ENCODE measurements around the gene FAM210B.

The FAM210B gene, protein sequence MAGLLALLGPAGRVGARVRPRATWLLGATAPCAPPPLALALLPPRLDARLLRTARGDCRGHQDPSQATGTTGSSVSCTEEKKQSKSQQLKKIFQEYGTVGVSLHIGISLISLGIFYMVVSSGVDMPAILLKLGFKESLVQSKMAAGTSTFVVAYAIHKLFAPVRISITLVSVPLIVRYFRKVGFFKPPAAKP

DNA sequence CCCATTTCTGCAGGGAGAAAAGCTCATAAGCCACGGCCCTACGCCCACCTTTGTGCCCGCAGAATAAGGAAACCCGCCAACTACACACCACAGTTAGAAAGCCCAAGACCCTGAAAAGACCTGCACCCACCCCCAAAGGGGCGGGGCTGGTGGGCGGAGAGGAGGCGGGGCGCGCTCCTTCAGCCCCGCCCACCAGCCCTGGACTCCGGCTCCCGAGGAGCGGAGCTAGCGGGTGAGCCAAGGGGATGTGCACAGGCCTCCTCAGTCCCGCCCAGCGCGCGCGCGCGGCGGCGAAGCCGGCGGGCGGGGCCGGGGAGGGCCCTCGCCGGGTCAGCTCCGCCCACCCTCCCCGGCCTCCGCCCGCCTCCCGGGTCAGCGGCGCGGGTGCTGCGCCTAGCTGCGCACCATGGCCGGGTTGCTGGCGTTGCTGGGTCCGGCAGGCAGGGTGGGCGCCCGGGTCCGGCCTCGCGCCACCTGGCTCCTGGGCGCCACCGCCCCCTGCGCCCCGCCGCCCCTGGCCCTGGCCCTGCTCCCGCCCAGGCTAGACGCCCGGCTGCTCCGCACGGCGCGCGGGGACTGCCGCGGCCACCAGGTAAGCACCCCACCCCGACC is at the start of gene FAM210B:
FAM210B (plus strand) TSS at position 375 of the 612 bp plus-strand sequence; CDS start at position 407, 32 bp downstream.
- peak; percentile 62 for DNase-seq (ENCODE audit: low read depth)
- TF ChIP-seq, protein P1, sequence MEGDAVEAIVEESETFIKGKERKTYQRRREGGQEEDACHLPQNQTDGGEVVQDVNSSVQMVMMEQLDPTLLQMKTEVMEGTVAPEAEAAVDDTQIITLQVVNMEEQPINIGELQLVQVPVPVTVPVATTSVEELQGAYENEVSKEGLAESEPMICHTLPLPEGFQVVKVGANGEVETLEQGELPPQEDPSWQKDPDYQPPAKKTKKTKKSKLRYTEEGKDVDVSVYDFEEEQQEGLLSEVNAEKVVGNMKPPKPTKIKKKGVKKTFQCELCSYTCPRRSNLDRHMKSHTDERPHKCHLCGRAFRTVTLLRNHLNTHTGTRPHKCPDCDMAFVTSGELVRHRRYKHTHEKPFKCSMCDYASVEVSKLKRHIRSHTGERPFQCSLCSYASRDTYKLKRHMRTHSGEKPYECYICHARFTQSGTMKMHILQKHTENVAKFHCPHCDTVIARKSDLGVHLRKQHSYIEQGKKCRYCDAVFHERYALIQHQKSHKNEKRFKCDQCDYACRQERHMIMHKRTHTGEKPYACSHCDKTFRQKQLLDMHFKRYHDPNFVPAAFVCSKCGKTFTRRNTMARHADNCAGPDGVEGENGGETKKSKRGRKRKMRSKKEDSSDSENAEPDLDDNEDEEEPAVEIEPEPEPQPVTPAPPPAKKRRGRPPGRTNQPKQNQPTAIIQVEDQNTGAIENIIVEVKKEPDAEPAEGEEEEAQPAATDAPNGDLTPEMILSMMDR (IDR thresholded peaks at IDR 0.05; ENCODE audit: control insufficient read depth, extremely low read depth, insufficient read depth) = no peak
- peak within 1 kb of the TSS; percentile 92 for H3K4me3 ChIP-seq (ENCODE audit: low read depth, low read length)

DNA sequence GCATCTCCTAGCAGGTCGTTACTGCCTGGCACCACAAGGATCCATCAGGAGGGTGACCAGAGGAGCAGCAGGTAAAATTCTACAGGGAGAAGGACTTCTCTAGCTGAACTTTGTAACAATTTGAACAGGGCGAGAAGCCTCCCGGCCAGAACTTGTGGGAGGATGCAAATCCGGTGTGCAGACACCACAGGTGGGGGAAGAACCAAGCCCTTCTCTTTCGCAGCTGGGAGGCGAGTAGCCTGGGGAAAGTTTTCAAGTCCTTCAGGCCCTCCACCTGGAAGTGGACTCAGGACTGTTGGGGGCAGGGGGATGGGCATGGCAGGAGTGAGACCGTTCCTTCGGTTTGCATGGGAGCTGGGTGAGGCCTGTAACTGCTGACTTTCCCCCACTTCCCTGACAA is 42.7 kb upstream of the FAM210B start:
- H3K4me3 ChIP-seq (ENCODE audit: low read depth, low read length) = no peak overlapping the region
- TF ChIP-seq, protein P1 (IDR thresholded peaks at IDR 0.05; ENCODE audit: control insufficient read depth, extremely low read depth, insufficient read depth) = no peak
- no peak for DNase-seq (ENCODE audit: low read depth)

DNA sequence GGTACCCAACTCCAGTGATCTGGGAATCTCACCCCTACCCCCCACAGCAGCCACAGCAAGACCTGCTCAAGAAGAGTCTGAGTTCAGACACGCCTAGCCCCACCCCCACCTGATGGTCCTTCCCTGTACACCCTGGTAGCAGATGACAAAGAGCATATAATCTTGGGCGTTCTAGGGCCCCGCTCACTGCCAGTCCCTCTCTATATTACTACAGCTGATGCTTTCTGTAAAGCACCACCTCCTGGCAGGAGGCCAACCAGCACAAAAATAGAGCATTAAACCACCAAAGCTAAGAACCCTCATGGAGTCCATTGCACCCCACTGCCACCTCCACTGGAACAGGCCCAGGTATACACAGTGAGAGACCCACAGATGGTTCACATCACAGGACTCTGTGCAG is 42.3 kb upstream of the FAM210B start:
- TF ChIP-seq, protein P1 (IDR thresholded peaks at IDR 0.05; ENCODE audit: control insufficient read depth, extremely low read depth, insufficient read depth) = no peak
- H3K4me3 ChIP-seq (ENCODE audit: low read depth, low read length) = no peak overlapping the region
- DNase-seq (ENCODE audit: low read depth) = no peak

DNA sequence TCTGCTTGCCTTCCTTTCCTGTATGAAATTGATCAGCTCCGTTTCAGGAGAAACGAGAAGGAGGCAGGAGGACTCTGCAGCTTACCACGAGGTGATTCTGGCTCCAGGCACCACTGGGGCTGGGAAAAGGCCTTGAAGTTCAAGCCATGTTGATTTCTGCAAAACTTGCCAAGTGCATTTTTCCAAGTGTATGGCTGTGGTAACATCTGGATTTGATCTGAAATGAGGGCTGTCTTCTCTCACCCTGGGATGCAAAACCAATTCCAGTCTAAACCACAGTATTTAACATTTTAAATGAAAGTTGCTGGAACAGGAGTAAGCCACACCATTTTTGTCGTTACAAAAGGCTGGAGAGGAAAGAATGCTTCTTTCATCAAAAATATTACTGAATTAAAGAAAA is 36.1 kb upstream of the FAM210B start:
- DNase-seq (ENCODE audit: low read depth) = no peak
- TF ChIP-seq, protein P1 (IDR thresholded peaks at IDR 0.05; ENCODE audit: control insufficient read depth, extremely low read depth, insufficient read depth) = no peak
- no peak overlapping the region for H3K4me3 ChIP-seq (ENCODE audit: low read depth, low read length)

DNA sequence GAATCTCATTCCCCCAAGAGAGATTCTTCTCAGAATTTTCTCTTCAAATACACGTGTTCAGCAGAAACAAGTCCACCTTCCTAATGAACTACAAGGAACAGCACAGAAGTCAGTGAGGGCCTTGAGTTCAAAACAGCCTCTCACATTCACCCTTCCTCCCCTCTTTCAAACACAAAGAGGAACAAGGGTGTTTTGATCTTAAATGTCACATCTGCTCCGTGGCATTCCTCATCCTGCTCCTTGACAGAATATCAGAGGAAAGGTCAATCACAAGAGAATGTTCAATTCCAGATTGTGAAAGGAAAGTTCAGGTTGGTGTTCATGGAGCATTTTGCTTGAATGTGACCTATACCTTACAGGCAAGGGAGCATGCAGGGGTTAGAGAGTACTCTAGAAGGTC is 35.6 kb upstream of the FAM210B start:
- no peak for DNase-seq (ENCODE audit: low read depth)
- no peak overlapping the region for H3K4me3 ChIP-seq (ENCODE audit: low read depth, low read length)
- TF ChIP-seq, protein P1 (IDR thresholded peaks at IDR 0.05; ENCODE audit: control insufficient read depth, extremely low read depth, insufficient read depth) = no peak

DNA sequence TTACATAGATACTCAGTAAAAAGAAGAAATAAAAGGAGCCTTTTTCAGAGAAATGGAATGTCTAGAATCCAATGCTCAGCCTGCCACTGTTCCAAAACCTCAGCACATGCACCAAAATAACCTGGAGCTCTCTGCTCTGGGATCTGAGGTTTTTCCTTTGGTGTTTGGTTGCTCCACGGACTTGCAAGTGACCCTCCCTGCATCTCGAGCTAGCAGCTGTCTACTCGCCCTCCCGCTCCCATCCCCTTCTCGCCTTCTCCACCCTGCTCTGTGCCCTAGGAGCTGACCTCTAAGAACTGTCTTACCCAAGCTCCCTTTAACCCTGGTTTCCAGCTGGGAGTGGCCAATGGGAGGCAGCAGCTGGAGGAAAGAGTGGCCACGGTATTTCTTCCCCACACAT is 35.1 kb upstream of the FAM210B start:
- TF ChIP-seq, protein P1 (IDR thresholded peaks at IDR 0.05; ENCODE audit: control insufficient read depth, extremely low read depth, insufficient read depth) = no peak
- DNase-seq (ENCODE audit: low read depth) = no peak
- no peak overlapping the region for H3K4me3 ChIP-seq (ENCODE audit: low read depth, low read length)

DNA sequence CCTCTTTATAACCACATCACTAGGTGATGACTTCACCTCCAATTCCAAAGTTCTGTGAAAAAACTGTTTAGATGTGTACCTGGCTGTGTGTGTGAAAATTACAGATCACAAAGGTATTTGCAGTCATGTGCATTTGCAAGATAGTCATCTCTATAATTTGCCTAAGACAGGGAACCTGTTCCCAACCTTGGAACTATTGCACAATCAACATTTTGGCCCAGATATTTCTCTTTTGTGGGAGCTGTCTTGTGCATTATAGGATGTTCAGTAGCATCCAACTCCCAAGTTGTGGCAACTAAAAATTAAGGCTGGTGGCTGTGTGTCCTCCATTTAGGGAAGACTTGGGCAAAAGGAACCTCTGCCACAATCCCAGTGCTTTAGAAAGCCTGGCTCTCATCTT is 34.0 kb upstream of the FAM210B start:
- TF ChIP-seq, protein P1 (IDR thresholded peaks at IDR 0.05; ENCODE audit: control insufficient read depth, extremely low read depth, insufficient read depth) = no peak
- H3K4me3 ChIP-seq (ENCODE audit: low read depth, low read length) = no peak overlapping the region
- DNase-seq (ENCODE audit: low read depth) = no peak

Measured in LNCaP clone FGC (cell line).